ENCODE data around the gene PLA2G7. TPM values are rescaled to one million over a fixed set of nuclear protein-coding genes. Genes with fewer than 3 reads are reported as not detected.

Gene PLA2G7
- total RNA-seq, 1 experiment from 2014 or later, result 0.41 TPM

GRCh38 chr6:46699970-46700369 is 35.2 kb downstream of the PLA2G7 start:
- CTCF ChIA-PET, result no interaction called here
- POLR2A ChIA-PET, result no interaction called here

GRCh38 chr6:46690911-46691451 is 44.2 kb downstream of the PLA2G7 start:
- intact Hi-C loops (cut with micrococcal nuclease; ENCODE audit: unreplicated experiment), result no loop called here
- no peak for DNase-seq (ENCODE audit: low read depth, low spot score)
- POLR2A ChIA-PET, result interaction anchor here (0.6 kb wide), 1 partner anchor 55 kb away, joined by 5 read pairs; no protein-coding TSS in a partner anchor
- H3K4me3 ChIP-seq (ENCODE audit: low read depth in 2 of 2, low read length in 2 of 2), result no peak overlapping the region
- H3K27me3 ChIP-seq (ENCODE audit: control insufficient read depth, insufficient read depth, low read length), result peaks cover 5% of the 10 kb centered on the region
- H3K4me1 ChIP-seq (ENCODE audit: control insufficient read depth, insufficient read depth, low read length), result no peaks in the 10 kb centered on the region
- CTCF ChIA-PET, result no interaction called here
- H3K27ac ChIP-seq (ENCODE audit: low read length), result no peak overlapping the region
- in situ Hi-C loops (cut with HindIII; ENCODE audit: low pct_unique_long_range_greater_than_20kb, low sequenced_read_pairs), result no loop called here
- TF ChIP-seq POLR2AphosphoS5 (IDR thresholded peaks at IDR 0.05; ENCODE audit: low read depth, low read length), result no peak
- TF ChIP-seq TCF7L2 (IDR thresholded peaks at IDR 0.05; ENCODE audit: low read depth, low read length), result no peak
- TF ChIP-seq CTCF (IDR thresholded peaks at IDR 0.05), result no peak
- no peak for TF ChIP-seq SIN3A (IDR thresholded peaks at IDR 0.05; ENCODE audit: borderline replicate concordance, insufficient read depth, low read depth, low read length)
- no peak for TF ChIP-seq REST (IDR thresholded peaks at IDR 0.05; ENCODE audit: insufficient read depth in 1 of 2, low read depth in 2 of 2, low read length in 1 of 2)
- H3K36me3 ChIP-seq (ENCODE audit: control insufficient read depth, insufficient read depth, low read length), result no peaks in the 10 kb centered on the region
- no peaks in the 10 kb centered on the region for H3K9me3 ChIP-seq (ENCODE audit: control insufficient read depth, insufficient read depth, low read depth, low read length)
- BruUV-seq (replicated peaks), result no TSS peak
- no peak for ATAC-seq

More at GRCh38 chr6:46699970-46700369, 35.2 kb downstream of the PLA2G7 start:
- H3K4me3 ChIP-seq (ENCODE audit: low read depth in 2 of 2, low read length in 2 of 2), result no peak overlapping the region
- no peaks in the 10 kb centered on the region for H3K9me3 ChIP-seq (ENCODE audit: control insufficient read depth, insufficient read depth, low read depth, low read length)
- H3K36me3 ChIP-seq (ENCODE audit: control insufficient read depth, insufficient read depth, low read length), result no peaks in the 10 kb centered on the region
- TF ChIP-seq REST (IDR thresholded peaks at IDR 0.05; ENCODE audit: insufficient read depth in 1 of 2, low read depth in 2 of 2, low read length in 1 of 2) (no peak), POLR2AphosphoS5 (IDR thresholded peaks at IDR 0.05; ENCODE audit: low read depth, low read length) (no peak), TCF7L2 (IDR thresholded peaks at IDR 0.05; ENCODE audit: low read depth, low read length) (no peak), CTCF (IDR thresholded peaks at IDR 0.05) (no peak), SIN3A (IDR thresholded peaks at IDR 0.05; ENCODE audit: borderline replicate concordance, insufficient read depth, low read depth, low read length) (no peak)
- intact Hi-C loops (cut with micrococcal nuclease; ENCODE audit: unreplicated experiment) (no loop called here), in situ Hi-C loops (cut with HindIII; ENCODE audit: low pct_unique_long_range_greater_than_20kb, low sequenced_read_pairs) (no loop called here)
- H3K4me1 ChIP-seq (ENCODE audit: control insufficient read depth, insufficient read depth, low read length), result no peaks in the 10 kb centered on the region
- DNase-seq (ENCODE audit: low read depth, low spot score) (no peak), ATAC-seq (no peak)
- no peak overlapping the region for H3K27ac ChIP-seq (ENCODE audit: low read length)
- BruUV-seq (replicated peaks), result no TSS peak
- H3K27me3 ChIP-seq (ENCODE audit: control insufficient read depth, insufficient read depth, low read length), result peaks cover 4% of the 10 kb centered on the region; the same call in 1 of the 2 replicates

Data from Panc1 (cell line).